Dendritic cell treated with granulocyte-macrophage colony-stimulating factor and Interleukin-4, amounts not matched to agents 40 ng/mL and 50 ng/mL, for 4 days (primary cell): ENCODE results near the gene EIF5AL1.

Experiments used
- H3K27ac Mint-ChIP-seq: one replicate; pipeline ENCODE4 v1.8.0; 2022; ENCODE audit warnings: mild to moderate bottlenecking, mixed read lengths
- H3K27me3 Mint-ChIP-seq: one replicate; pipeline ENCODE4 v1.8.0; 2022; ENCODE audit warnings: mild to moderate bottlenecking, mixed read lengths
- H3K36me3 Mint-ChIP-seq: one replicate; pipeline ENCODE4 v1.8.0; 2022; ENCODE audit warnings: low read depth, mixed read lengths
- H3K4me1 Mint-ChIP-seq: one replicate; pipeline ENCODE4 v1.8.0; 2022; ENCODE audit warnings: low read depth, mixed read lengths
- H3K4me3 Mint-ChIP-seq: one replicate; pipeline ENCODE4 v1.8.0; 2022; ENCODE audit warnings: mild to moderate bottlenecking, moderate library complexity, mixed read lengths
- H3K9me3 Mint-ChIP-seq: one replicate; pipeline ENCODE4 v1.8.0; 2022; ENCODE audit warnings: mixed read lengths
- intact Hi-C: fragments of 100-400 bp; cut with micrococcal nuclease; formaldehyde crosslinking; loops from one replicate; pipeline ENCODE4 v1.15.0; 2022

Gene EIF5AL1

DNA sequence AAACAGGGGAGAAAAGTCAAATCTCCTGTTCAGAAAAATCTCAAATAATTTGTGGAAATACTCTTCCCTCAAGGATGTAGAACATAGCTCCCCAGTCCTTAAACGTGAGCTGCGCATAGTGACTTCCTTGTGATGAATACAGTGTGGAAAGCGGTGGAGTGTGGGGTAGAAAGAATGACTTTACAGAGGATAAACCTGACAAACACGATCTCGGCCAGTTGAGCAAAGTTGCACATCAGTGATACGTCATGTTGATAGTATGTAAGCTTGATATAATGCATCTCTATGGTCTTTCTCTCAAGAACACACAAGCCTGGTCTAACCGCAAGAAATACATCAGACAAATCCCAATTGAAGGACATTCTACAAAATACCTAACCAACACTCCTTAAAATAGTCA, 34.9 kb upstream of the EIF5AL1 start:
- Mint-ChIP-seq H3K27ac (no peak overlapping the region), H3K4me1 (peaks cover 13% of the 10 kb centered on the region), H3K36me3 (no peaks in the 10 kb centered on the region), H3K9me3 (no peaks in the 10 kb centered on the region), H3K27me3 (peaks cover 20% of the 10 kb centered on the region), H3K4me3 (no peak overlapping the region)
- intact Hi-C loops = no loop called here

- peaks cover 18% of the 10 kb centered on the region for H3K27me3 Mint-ChIP-seq
- H3K36me3 Mint-ChIP-seq = no peaks in the 10 kb centered on the region
- H3K9me3 Mint-ChIP-seq = no peaks in the 10 kb centered on the region
These were observed 32.9 kb upstream of the EIF5AL1 start for GRCh38 chr10:79479283-79479909.

DNA sequence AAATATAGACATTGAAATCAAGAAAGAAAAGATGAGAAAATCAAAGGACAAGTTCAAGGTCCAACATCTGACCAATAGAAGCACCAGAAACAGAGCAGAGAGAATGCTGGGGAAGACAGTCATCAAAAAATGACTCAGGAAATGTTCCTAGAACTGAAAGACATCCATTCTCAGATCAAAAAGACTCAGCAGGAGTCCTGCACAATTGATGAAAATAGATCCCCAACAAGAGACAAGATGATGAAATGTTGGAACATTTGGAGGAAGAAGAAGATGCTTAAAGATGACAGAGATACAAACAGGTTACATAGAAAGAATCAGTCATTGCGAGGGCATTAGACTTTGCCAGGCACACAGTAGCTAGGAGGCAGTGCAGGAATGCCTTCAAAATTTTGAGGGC, 30.0 kb upstream of the EIF5AL1 start:
- Mint-ChIP-seq H3K27ac (no peak overlapping the region), H3K9me3 (no peaks in the 10 kb centered on the region), H3K36me3 (no peaks in the 10 kb centered on the region), H3K4me3 (no peak overlapping the region), H3K27me3 (peaks cover 24% of the 10 kb centered on the region), H3K4me1 (no peaks in the 10 kb centered on the region)
- intact Hi-C loops = no loop called here

More at GRCh38 chr10:79479283-79479909, 32.9 kb upstream of the EIF5AL1 start:
- intact Hi-C loops = no loop called here
- no peak overlapping the region for H3K4me3 Mint-ChIP-seq
- no peak overlapping the region for H3K27ac Mint-ChIP-seq
- no peaks in the 10 kb centered on the region for H3K4me1 Mint-ChIP-seq

GRCh38 chr10:79482741-79483140, 29.6 kb upstream of the EIF5AL1 start:
- intact Hi-C loops = no loop called here
- H3K4me3 Mint-ChIP-seq = no peak overlapping the region
- no peak overlapping the region for H3K27ac Mint-ChIP-seq
- H3K4me1 Mint-ChIP-seq = no peaks in the 10 kb centered on the region
- H3K27me3 Mint-ChIP-seq = peaks cover 21% of the 10 kb centered on the region
- no peaks in the 10 kb centered on the region for H3K36me3 Mint-ChIP-seq
- no peaks in the 10 kb centered on the region for H3K9me3 Mint-ChIP-seq

GRCh38 chr10:79483299-79483698, 29.0 kb upstream of the EIF5AL1 start:
- Mint-ChIP-seq H3K27ac (no peak overlapping the region), H3K36me3 (no peaks in the 10 kb centered on the region), H3K4me3 (no peak overlapping the region), H3K27me3 (peaks cover 27% of the 10 kb centered on the region), H3K9me3 (no peaks in the 10 kb centered on the region), H3K4me1 (peaks cover 6% of the 10 kb centered on the region)
- intact Hi-C loops = no loop called here

- Mint-ChIP-seq H3K36me3 (no peaks in the 10 kb centered on the region), H3K27ac (no peak overlapping the region), H3K9me3 (no peaks in the 10 kb centered on the region), H3K27me3 (peaks cover 29% of the 10 kb centered on the region), H3K4me1 (peaks cover 10% of the 10 kb centered on the region), H3K4me3 (no peak overlapping the region)
- intact Hi-C loops = no loop called here
These were observed 28.4 kb upstream of the EIF5AL1 start for GRCh38 chr10:79483948-79484347.

DNA sequence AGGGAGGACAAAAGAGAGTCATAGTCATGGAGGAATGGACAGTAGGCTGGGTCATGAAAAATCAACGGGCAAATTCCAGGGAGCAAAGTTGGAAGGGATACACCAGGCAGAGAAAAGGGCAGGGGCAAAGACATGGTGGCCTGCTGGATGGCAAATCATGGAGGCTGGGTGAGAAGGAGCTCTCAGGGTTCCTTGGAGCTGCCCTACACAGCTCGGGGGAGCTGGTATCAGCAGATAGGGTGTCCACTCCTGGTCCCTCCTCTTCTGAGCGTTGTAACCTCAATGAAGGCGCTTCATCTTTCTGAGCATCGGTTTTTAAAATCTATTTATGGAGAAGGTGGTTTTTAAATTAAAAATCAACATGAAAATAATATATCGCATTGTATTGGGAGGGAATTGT, 27.9 kb upstream of the EIF5AL1 start:
- Mint-ChIP-seq H3K27me3 (peaks cover 27% of the 10 kb centered on the region), H3K4me1 (peaks cover 10% of the 10 kb centered on the region), H3K36me3 (no peaks in the 10 kb centered on the region), H3K9me3 (no peaks in the 10 kb centered on the region), H3K27ac (no peak overlapping the region), H3K4me3 (no peak overlapping the region)
- intact Hi-C loops = no loop called here

DNA sequence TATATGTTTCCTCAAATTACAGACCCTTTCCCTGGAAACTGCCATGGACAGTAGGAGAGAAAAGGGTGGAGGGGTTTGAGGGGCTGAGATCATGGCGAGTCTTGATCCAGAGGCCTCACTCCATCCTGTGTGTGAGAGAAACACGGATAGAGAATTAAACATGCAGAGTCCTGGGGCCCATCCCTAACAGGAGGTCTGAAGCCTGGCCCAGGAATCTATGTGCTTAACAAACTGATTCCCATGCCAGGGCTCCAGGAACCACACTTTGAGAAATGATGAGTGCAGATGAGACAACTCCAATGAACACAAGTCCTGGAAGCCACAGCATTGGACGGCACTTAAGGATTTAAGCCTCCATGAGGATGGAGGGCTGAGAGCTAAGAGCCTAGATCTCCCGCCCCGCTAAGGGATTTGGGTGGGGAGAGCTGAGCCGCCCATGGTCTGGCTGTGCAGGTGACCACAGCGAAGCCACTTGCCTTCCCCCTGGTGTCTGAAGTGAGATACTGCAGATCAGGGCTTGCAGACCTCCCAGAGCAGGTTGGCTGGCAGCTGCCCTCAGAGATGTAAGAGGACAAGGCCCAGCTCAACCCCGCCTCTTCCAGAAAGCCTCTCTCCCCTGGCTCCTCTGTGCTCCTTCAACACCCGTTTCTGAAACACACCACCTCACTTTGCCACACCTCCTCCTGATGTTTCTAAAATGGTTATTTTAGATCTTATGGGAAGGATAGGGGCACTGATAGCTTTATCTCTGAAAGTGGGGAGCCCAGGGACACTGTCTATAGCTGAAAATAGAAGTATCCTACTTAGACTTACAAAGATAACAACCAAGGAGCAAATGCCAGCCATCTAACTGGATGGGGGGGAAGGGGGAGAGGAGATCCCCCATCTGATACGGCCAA, 24.8 kb upstream of the EIF5AL1 start:
- intact Hi-C loops = loop anchor here (1.0 kb wide), 1 partner anchor 113 kb away; no protein-coding TSS in a partner anchor
- Mint-ChIP-seq H3K9me3 (no peaks in the 10 kb centered on the region), H3K4me1 (peaks cover 24% of the 10 kb centered on the region), H3K36me3 (no peaks in the 10 kb centered on the region), H3K4me3 (no peak overlapping the region), H3K27me3 (peaks cover 20% of the 10 kb centered on the region), H3K27ac (no peak overlapping the region)

- no peaks in the 10 kb centered on the region for H3K36me3 Mint-ChIP-seq
- no peak overlapping the region for H3K27ac Mint-ChIP-seq
- H3K4me1 Mint-ChIP-seq = peaks cover 24% of the 10 kb centered on the region
- H3K9me3 Mint-ChIP-seq = no peaks in the 10 kb centered on the region
- no peak overlapping the region for H3K4me3 Mint-ChIP-seq
- intact Hi-C loops = no loop called here
- H3K27me3 Mint-ChIP-seq = peaks cover 26% of the 10 kb centered on the region
These were observed 24.0 kb upstream of the EIF5AL1 start for GRCh38 chr10:79488336-79488735.

- Mint-ChIP-seq H3K27me3 (peaks cover 30% of the 10 kb centered on the region), H3K9me3 (no peaks in the 10 kb centered on the region), H3K27ac (no peak overlapping the region), H3K36me3 (no peaks in the 10 kb centered on the region), H3K4me1 (peaks cover 24% of the 10 kb centered on the region), H3K4me3 (no peak overlapping the region)
- intact Hi-C loops = no loop called here
These were observed 23.5 kb upstream of the EIF5AL1 start for GRCh38 chr10:79488870-79489269.

GRCh38 chr10:79490400-79491142, 21.8 kb upstream of the EIF5AL1 start:
- no peaks in the 10 kb centered on the region for H3K36me3 Mint-ChIP-seq
- no peak overlapping the region for H3K4me3 Mint-ChIP-seq
- peak overlapping the region; percentile 68 for H3K27ac Mint-ChIP-seq
- H3K9me3 Mint-ChIP-seq = no peaks in the 10 kb centered on the region
- peaks cover 37% of the 10 kb centered on the region for H3K27me3 Mint-ChIP-seq
- intact Hi-C loops = no loop called here
- H3K4me1 Mint-ChIP-seq = peaks cover 24% of the 10 kb centered on the region

DNA sequence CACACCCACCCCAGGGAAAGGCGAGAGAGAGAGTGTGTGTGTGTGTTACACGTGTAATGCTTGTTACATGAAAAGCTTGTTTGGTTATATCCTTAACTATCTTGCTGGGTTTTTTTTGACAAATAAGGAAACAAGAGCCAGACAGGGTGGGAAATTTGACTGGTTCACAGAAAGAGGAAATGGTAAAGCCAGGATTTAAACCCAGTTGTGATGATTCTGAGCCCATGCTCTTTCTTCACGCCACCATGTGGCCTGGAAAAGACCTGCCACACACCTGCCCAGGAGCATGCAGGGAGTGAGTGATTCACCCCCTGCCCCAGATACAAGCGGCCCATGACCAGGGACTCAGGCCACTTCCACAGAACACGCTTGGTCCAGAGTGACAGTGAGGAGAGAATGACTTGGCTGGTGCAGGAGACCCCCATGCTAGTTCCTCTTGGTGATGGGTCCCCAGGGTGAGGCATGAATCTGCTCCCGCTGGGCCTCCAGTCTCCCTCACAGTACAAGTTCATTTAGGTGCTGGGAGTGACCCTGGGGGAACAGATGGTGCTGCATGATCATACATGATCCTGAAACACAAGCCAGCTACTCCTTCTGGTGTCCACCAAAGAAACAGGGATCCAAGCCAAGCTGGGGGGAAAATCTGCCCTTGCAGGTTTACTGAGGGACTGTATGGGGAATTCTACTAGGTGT, 21.0 kb upstream of the EIF5AL1 start:
- Mint-ChIP-seq H3K4me1 (peaks cover 24% of the 10 kb centered on the region), H3K9me3 (no peaks in the 10 kb centered on the region), H3K27ac (peak overlapping the region; percentile 68), H3K27me3 (peaks cover 41% of the 10 kb centered on the region), H3K36me3 (no peaks in the 10 kb centered on the region), H3K4me3 (no peak overlapping the region)
- intact Hi-C loops = no loop called here

GRCh38 chr10:79492256-79492655, 20.1 kb upstream of the EIF5AL1 start:
- intact Hi-C loops = no loop called here

More at GRCh38 chr10:79492256-79492655, 20.1 kb upstream of the EIF5AL1 start:
- H3K36me3 Mint-ChIP-seq = no peaks in the 10 kb centered on the region
- H3K27ac Mint-ChIP-seq = peak overlapping the region; percentile 41
- no peaks in the 10 kb centered on the region for H3K9me3 Mint-ChIP-seq
- H3K4me1 Mint-ChIP-seq = peaks cover 24% of the 10 kb centered on the region
- H3K27me3 Mint-ChIP-seq = peaks cover 45% of the 10 kb centered on the region
- no peak overlapping the region for H3K4me3 Mint-ChIP-seq
